Melanocyte of skin (primary cell): ENCODE results near the gene PCDHGA10. TPM values are rescaled to one million over a fixed set of nuclear protein-coding genes. Genes with fewer than 3 reads are reported as not detected.

Source experiments
- total RNA-seq, 2 donors: library from RNA; depleted of rRNA; stranded (reverse); fragments of >200 nt; gene quantifications; 2 replicates each; pipeline ENCODE4 v1.2.3, GENCODE V29; 2012

PCDHGA10 gene
- total RNA-seq, result 1 to 10 TPM; 4.5 to 5.0 TPM

DNA sequence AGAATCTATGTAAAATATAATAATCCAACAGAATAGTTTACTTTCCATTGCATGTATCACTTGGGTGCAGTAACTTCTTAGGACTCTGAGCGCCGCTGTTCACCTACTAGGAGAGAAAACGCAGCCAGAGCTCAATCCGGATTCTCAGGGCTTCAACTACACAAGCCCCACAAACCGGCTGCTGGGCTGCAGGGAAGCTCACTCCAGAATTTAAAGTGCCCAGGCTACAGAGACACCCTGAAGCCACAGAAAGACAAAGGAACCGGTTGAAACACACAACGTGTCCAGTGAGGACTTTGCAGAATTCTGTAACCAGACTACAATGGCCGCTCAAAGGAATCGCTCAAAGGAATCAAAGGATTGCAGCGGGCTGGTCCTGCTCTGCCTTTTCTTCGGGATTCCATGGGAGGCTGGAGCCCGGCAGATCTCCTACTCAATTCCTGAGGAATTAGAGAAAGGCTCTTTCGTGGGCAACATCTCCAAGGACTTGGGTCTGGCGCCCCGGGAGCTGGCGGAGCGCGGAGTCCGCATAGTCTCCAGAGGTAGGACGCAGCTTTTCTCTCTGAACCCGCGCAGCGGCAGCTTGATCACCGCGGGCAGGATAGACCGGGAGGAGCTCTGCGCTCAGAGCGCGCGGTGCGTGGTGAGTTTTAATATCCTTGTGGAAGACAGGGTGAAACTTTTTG lies at the start of gene PCDHGA10:
PCDHGA10 (plus strand) TSS at position 134 of the 686 bp plus-strand sequence; CDS start at position 323, 189 bp downstream.

DNA sequence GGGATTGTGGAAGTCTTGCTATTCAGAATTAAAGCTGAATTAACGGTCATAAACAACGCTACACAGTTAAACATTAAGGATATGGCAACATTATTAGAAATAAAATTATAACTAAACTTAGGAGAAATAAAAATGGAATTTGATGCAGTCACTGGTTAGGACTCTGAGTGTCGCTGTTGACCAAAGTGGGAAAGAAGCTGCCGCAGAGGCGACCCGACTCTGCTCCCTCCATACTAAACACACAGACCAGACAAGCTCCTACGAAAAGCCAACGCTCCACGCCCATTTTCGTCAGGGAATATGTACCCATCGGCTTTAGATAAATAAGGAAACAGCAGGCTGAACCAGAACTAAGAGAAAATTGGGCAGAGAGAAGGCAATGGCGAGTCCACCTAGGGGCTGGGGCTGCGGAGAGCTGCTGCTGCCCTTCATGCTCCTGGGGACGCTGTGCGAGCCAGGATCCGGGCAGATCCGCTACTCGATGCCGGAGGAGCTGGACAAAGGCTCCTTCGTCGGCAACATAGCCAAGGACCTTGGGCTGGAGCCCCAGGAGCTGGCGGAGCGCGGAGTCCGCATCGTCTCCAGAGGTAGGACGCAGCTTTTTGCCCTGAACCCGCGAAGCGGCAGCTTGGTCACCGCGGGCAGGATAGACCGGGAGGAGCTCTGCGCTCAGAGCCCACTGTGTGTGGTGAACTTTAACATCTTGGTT lies 48.7 kb upstream of the PCDHGA10 start, which contains the start of gene PCDHGA5:
PCDHGA5 (plus strand) TSS at position 211 of the 709 bp plus-strand sequence; CDS start at position 380, 169 bp downstream.

DNA sequence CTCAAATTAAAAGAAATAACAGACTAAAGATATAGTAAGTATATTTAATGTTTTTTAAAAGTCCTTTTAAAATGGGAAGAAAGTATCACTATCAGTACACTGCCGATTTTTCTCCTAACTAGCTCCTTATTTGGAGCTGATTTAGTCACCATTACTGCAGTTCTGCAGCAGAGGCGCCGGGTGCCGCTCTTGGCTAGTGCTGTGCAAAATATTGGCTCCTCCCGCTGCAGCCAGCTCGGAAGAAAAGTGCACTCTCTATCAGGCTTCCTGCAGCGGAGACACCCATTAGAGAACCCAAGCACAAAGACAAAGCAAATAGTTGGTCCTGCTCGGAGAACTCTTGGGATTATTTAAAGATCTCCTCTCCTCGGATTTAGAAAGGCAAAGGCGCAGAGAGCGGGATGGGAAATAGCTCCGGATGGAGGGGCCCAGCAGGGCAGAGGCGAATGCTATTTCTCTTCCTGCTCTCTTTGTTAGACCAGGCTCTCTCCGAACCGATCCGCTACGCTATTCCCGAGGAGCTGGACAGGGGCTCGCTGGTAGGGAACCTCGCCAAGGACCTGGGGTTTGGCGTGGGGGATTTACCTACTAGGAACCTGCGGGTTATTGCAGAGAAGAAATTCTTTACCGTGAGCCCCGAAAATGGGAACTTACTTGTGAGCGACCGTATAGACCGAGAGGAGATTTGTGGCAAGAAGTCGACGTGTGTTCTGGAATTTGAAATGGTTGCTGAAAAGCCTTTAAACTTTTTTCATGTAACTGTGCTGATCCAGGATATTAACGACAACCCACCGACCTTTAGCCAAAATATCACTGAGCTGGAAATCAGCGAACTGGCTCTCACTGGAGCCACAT lies 42.6 kb upstream of the PCDHGA10 start, which contains the start of gene PCDHGB3:
PCDHGB3 (plus strand) TSS at position 249 of the 855 bp plus-strand sequence; CDS start at position 402, 153 bp downstream.

DNA sequence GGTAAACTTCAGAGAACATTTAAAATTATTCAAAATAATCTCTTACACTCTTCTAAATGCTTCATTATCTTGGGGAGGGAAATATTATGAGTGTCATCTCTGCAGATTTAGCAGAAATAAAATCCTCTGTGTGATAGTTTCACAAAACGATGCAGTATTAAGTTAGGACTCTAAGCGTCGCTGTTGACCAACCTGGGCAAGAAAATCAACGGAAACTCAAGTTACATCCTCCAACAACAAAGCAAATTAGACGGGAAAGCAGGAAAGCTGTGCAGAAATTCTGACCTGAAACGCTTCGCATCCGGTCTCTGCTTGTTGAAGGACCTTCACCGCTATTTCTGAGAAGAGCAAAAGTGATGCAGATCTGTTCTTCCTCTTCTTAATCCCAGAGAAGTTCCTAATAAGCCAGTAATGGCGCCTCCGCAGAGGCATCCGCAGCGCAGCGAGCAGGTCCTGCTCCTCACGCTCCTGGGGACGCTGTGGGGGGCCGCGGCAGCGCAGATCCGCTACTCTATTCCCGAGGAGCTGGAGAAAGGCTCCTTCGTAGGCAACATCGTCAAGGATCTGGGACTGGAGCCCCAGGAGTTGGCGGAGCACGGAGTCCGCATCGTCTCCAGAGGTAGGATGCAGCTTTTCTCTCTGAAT lies 39.0 kb upstream of the PCDHGA10 start, which contains the start of gene PCDHGA6:
PCDHGA6 (plus strand) TSS at position 219 of the 645 bp plus-strand sequence; CDS start at position 412, 193 bp downstream.

DNA sequence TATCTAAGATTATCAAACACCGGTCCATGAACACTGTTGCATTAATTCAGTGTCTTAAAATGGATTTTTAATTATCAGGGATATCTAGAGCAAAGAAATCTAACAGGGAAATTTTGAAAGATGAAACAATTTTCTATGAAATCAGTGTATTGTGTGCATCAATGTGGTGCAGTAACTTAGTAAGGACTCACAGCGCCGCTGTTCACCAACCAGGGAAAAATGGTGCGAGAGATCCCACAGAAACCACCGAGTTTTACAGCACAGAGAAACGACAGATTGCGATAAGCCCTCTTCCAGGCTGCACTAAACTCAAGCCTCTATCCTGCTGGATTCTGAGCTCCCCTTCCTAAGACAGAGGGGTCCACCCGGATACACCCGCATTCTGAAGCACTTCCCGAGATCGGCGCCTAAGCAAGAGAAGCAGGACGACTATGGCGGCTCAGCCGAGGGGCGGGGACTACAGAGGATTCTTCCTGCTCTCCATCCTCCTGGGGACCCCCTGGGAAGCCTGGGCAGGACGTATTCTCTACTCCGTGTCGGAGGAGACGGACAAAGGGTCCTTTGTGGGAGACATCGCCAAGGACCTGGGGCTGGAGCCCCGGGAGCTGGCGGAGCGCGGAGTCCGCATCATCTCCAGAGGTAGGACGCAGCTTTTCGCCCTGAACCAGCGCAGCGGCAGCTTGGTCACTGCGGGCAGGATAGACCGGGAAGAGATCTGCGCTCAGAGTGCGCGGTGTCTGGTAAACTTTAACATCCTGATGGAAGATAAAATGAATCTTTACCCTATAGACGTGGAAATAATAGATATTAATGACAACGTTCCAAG lies 30.1 kb upstream of the PCDHGA10 start, which contains the start of gene PCDHGA7:
PCDHGA7 (plus strand) TSS at position 274 of the 826 bp plus-strand sequence; CDS start at position 432, 158 bp downstream.

DNA sequence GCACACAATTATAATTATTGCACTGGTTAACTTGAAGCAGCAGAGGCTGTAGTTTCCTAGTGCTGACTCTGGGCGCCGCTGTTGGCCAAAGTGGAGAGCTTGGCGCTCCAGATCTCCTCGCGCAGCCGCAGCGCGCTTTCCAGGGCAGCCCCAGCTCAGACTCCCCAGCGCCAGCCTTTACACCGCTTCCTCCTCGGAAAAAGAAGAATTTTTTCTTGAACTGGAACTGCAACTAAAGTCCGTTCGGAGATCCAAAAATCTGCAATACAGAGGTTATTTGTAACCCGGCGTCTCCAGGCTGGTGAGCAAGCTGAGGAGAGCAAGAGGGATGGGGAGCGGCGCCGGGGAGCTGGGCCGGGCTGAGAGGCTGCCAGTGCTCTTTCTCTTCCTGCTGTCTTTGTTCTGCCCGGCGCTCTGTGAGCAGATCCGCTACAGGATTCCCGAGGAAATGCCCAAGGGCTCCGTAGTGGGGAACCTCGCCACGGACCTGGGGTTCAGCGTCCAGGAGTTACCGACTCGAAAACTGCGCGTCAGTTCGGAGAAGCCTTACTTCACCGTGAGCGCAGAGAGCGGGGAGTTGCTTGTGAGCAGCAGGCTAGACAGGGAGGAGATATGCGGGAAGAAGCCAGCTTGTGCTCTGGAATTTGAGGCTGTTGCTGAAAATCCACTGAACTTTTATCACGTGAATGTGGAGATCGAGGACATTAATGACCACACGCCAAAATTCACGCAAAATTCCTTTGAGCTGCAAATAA lies 25.1 kb upstream of the PCDHGA10 start, which contains the start of gene PCDHGB4:
PCDHGB4 (plus strand) TSS at position 142 of the 755 bp plus-strand sequence; CDS start at position 329, 187 bp downstream.

DNA sequence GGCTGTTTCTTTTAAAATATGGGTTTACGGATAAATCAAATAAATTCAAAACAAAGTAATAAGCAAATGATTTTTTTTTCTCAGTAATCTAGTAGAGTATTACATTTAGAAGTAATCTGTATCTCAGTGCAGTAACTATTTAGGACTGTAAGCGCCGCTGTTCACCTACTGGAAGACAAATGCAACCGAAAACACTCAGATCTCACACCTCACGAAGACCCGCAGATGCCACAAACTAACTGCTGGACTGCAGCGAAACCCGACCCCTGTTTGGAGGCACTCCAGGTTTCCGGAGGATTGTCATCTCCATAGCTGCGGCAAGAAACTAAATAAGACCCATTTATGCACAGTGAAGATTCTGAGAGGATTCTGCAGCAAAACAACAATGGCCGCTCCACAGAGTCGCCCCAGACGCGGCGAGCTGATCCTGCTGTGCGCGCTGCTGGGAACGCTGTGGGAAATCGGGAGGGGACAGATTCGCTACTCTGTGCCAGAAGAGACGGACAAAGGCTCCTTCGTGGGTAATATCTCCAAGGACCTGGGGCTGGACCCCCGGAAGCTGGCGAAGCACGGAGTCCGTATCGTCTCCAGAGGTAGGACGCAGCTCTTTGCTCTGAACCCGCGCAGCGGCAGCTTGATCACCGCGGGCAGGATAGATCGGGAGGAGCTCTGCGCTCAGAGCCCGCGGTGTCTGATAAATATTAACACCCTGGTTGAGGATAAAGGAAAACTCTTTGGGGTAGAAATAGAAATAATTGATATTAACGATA lies 20.2 kb upstream of the PCDHGA10 start, which contains the start of gene PCDHGA8:
PCDHGA8 (plus strand) TSS at position 205 of the 770 bp plus-strand sequence; CDS start at position 386, 181 bp downstream.

DNA sequence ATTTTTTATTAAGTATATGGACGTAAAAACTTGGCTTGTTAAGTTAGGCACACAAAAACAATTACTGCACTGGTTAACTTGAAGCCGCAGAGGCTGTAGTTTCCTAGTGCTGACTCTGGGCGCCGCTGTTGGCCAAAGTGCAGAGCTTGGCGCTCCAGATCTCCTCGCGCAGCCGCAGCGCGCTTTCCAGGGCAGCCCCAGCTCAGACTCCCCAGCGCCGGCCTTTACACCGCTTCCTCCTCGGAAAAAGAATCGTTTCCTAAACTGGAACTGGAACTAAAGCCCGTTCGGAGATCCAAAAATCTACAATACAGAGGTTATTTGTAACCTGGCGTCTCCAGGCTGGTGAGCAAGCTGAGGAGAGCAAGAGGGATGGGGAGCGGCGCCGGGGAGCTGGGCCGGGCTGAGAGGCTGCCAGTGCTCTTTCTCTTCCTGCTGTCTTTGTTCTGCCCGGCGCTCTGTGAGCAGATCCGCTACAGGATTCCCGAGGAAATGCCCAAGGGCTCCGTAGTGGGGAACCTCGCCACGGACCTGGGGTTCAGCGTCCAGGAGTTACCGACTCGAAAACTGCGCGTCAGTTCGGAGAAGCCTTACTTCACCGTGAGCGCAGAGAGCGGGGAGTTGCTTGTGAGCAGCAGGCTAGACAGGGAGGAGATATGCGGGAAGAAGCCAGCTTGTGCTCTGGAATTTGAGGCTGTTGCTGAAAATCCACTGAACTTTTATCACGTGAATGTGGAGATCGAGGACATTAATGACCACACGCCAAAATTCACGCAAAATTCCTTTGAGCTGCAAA lies 14.8 kb upstream of the PCDHGA10 start, which contains the start of gene PCDHGB5:
PCDHGB5 (plus strand) TSS at position 192 of the 796 bp plus-strand sequence; CDS start at position 373, 181 bp downstream.

DNA sequence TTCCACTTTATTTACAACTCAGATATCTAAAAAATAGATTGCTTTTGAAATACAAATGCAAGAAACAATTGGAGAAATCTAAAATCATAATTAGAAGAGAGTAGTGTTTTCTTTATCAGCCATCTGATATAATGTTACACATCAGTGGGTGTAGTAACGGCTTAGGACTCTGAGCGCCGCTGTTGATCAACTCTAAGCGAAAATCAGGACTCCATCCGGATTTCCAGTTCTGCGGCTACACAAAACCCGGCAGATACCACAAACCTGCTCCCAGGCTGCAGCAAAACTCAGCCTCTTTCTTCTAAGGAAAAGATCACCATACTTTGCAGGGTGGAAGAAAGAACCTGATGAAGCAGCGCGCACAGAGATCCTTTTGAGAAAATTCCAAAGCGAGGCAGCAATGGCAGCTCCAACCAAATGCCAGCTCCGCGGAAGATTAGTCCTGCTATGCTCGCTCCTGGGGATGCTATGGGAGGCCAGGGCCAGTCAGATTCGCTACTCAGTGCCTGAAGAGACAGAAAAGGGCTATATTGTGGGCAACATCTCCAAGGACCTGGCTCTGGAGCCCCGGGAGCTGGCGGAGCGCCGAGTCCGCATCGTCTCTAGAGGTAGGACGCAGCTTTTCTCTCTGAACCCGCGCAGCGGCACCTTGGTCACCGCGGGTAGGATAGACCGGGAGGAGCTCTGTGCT lies 10.1 kb upstream of the PCDHGA10 start, which contains the start of gene PCDHGA9:
PCDHGA9 (plus strand) TSS at position 226 of the 691 bp plus-strand sequence; CDS start at position 401, 175 bp downstream.

DNA sequence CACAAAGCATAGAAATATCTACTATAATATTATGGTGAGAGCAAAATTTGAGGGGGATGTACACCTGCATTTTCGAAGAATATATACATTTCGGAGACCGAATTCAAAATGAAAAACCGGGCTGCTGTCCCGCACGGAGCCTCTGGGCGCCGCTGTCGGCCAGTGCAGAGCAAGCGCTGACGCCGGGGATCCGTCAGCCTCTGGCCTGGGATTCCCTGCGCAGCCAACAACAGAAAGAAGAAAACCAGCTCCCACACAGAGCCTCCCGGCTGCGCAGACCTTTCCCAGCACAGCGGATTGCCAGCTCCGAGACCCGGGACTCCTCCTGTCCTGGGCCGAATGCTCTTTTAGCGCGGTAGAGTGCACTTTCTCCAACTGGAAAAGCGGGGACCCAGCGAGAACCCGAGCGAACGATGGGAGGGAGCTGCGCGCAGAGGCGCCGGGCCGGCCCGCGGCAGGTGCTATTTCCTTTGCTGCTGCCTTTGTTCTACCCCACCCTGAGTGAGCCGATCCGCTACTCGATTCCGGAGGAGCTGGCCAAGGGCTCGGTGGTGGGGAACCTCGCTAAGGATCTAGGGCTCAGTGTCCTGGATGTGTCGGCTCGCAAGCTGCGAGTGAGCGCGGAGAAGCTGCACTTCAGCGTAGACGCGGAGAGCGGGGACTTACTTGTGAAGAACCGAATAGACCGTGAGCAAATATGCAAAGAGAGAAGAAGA lies 4.8 kb upstream of the PCDHGA10 start, which contains the start of gene PCDHGB6:
PCDHGB6 (plus strand) TSS at position 232 of the 716 bp plus-strand sequence; CDS start at position 414, 182 bp downstream.

DNA sequence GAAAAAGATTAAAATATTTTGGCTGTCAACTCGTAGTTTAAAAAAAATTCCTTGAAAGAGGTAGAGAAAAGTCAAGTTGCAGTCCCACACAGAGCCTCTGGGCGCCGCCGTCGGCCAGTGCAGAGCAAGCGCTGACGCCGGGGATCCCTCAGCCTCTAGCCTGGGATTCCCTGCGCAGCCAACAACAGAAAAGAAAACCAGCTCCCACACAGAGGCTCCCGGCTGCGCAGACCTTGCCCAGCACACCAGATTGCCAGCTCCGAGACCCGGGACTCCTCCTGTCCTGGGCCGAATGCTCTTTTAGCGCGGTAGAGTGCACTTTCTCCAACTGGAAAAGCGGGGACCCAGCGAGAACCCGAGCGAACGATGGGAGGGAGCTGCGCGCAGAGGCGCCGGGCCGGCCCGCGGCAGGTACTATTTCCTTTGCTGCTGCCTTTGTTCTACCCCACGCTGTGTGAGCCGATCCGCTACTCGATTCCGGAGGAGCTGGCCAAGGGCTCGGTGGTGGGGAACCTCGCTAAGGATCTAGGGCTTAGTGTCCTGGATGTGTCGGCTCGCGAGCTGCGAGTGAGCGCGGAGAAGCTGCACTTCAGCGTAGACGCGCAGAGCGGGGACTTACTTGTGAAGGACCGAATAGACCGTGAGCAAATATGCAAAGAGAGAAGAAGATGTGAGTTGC lies 4.8 kb downstream of the PCDHGA10 start, which contains the start of gene PCDHGB7:
PCDHGB7 (plus strand) TSS at position 184 of the 679 bp plus-strand sequence; CDS start at position 367, 183 bp downstream.

DNA sequence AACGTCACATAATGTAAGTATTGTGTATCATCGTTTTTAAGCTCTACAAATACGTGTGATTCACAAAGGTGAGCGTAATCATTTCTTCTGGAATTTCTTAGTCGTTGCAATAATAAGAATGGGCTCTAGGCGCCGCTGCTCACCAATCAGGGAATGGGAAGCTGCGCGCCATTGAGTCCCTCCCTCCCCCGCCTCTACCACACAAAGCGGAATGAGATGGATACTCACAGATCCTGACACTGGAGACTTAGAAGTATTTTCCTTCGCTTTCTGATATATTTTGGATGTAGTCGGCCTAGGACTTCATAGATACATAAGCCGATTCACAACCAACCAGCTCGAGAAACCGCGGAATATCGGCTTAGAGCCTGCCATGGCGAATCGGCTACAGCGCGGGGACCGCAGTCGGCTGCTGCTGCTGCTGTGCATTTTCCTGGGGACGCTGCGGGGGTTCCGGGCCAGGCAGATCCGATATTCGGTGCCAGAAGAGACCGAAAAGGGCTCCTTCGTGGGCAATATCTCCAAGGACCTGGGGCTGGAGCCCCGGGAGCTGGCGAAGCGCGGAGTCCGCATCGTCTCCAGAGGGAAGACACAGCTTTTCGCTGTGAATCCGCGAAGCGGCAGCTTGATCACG lies 8.2 kb downstream of the PCDHGA10 start, which contains the start of gene PCDHGA11:
PCDHGA11 (plus strand) TSS at position 197 of the 634 bp plus-strand sequence; CDS start at position 374, 177 bp downstream.

DNA sequence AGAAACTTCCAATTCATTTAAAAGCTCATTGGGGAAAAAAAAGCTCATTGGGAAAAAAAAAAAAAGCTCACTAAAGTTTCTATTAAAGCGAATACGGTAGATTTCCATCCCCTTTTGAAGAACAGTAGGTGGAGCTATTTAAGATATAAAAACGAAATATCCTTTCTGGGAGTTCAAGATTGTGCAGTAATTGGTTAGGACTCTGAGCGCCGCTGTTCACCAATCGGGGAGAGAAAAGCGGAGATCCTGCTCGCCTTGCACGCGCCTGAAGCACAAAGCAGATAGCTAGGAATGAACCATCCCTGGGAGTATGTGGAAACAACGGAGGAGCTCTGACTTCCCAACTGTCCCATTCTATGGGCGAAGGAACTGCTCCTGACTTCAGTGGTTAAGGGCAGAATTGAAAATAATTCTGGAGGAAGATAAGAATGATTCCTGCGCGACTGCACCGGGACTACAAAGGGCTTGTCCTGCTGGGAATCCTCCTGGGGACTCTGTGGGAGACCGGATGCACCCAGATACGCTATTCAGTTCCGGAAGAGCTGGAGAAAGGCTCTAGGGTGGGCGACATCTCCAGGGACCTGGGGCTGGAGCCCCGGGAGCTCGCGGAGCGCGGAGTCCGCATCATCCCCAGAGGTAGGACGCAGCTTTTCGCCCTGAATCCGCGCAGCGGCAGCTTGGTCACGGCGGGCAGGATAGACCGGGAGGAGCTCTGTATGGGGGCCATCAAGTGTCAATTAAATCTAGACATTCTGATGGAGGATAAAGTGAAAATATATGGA lies 17.7 kb downstream of the PCDHGA10 start, which contains the start of gene PCDHGA12:
PCDHGA12 (plus strand) TSS at position 176 of the 782 bp plus-strand sequence; CDS start at position 429, 253 bp downstream.

